Caco-2 (cell line): ENCODE measurements around the gene TMEM132D. TPM values are rescaled to one million over a fixed set of nuclear protein-coding genes. Genes with fewer than 3 reads are reported as not detected.

Experiments
- BruUV-seq: library from RNA; stranded (reverse); fragments of 400-500 nt; replicated peaks from 2 replicates; lab custom pipeline; 2021; lab: Mats Ljungman, UMichigan
- CTCF ChIA-PET: fragments of 300-600 bp; sonication (Branson Sonifier 250); formaldehyde crosslinking; loops from one replicate; lab custom pipeline; 2022; ENCODE audit warnings: antibody characterized with exemption; lab: Charles Lee
- POLR2A ChIA-PET: fragments of 300-600 bp; sonication (Branson Sonifier 250); formaldehyde crosslinking; loops from one replicate; lab custom pipeline; 2022; ENCODE audit warnings: antibody characterized with exemption; lab: Charles Lee
- DNase-seq, 2 experiments: peaks; one replicate each; pipeline versions ENCODE4 v3.0.0 to v3.0.0-alpha.2; 2020 to 2022
- H3K27me3 ChIP-seq: replicated peaks from 2 replicates; pipeline ENCODE4 v1.6.0; 2011; ENCODE audit warnings: low read length; ENCODE audit not compliant: control insufficient read depth, insufficient read depth
- H3K36me3 ChIP-seq: 2 replicates; pipeline ENCODE4 v1.5.1; 2011; ENCODE audit warnings: low read length; ENCODE audit not compliant: control insufficient read depth, insufficient read depth
- H3K4me1 ChIP-seq: fragments of 250-450 bp; sonication (Bioruptor Pico); 2 replicates; pipeline ENCODE4 v1.5.1; 2020; ENCODE audit warnings: mild to moderate bottlenecking
- H3K4me3 ChIP-seq: 2 replicates; pipeline ENCODE4 v1.5.1; 2011; ENCODE audit warnings: low read depth, mild to moderate bottlenecking, control low read depth, low read length
- H3K9me3 ChIP-seq: fragments of 250-450 bp; sonication (Bioruptor Pico); 2 replicates; pipeline ENCODE4 v1.5.1; 2020; ENCODE audit warnings: mild to moderate bottlenecking, moderate library complexity
- H3K27ac Mint-ChIP-seq: one replicate; pipeline ENCODE4 v1.8.0; 2022; ENCODE audit warnings: mixed read lengths; ENCODE audit not compliant: unreplicated experiment
- H3K27me3 Mint-ChIP-seq: one replicate; pipeline ENCODE4 v1.8.0; 2022; ENCODE audit warnings: mixed read lengths; ENCODE audit not compliant: insufficient read depth, unreplicated experiment
- H3K36me3 Mint-ChIP-seq: one replicate; pipeline ENCODE4 v1.8.0; 2022; ENCODE audit warnings: mild to moderate bottlenecking, mixed read lengths; ENCODE audit not compliant: insufficient read depth, unreplicated experiment
- H3K4me1 Mint-ChIP-seq: one replicate; pipeline ENCODE4 v1.8.0; 2022; ENCODE audit warnings: low read depth, mixed read lengths; ENCODE audit not compliant: unreplicated experiment
- H3K4me3 Mint-ChIP-seq: one replicate; pipeline ENCODE4 v1.8.0; 2022; ENCODE audit warnings: mild to moderate bottlenecking, moderate library complexity, mixed read lengths; ENCODE audit not compliant: unreplicated experiment
- H3K9me3 Mint-ChIP-seq: one replicate; pipeline ENCODE4 v1.8.0; 2022; ENCODE audit warnings: mixed read lengths; ENCODE audit not compliant: unreplicated experiment
- CTCF ChIP-seq, 2 experiments: fragments of 200-600 bp in 1 of 2; IDR thresholded peaks; 1 replicate in 1 of 2; 2 replicates in 1 of 2; pipeline versions ENCODE4 v1.5.1 to v1.8.0; 2011 to 2022; ENCODE audit warnings: antibody characterized with exemption in 1 of 2, control low read depth in 1 of 2, inconsistent platforms in 1 of 2, low read depth in 1 of 2, low read length in 1 of 2, mild to moderate bottlenecking in 1 of 2, moderate library complexity in 1 of 2; ENCODE audit not compliant: insufficient read depth in 1 of 2, severe bottlenecking in 1 of 2, unreplicated experiment in 1 of 2
- intact Hi-C: fragments of 100-400 bp; cut with micrococcal nuclease; formaldehyde crosslinking; loops from one replicate; pipeline ENCODE4 v1.10.0; 2022; ENCODE audit not compliant: unreplicated experiment
- total RNA-seq: library from RNA; stranded (reverse); gene quantifications from 2 replicates; pipeline ENCODE4 v1.2.3, GENCODE V29; 2022

The TMEM132D gene
- total RNA-seq, 1 experiment from 2014 or later = not detected

GRCh38 chr12:129186952-129187351, 716.9 kb downstream of the TMEM132D start:
- no peaks in the 10 kb centered on the region for H3K36me3 ChIP-seq
- Mint-ChIP-seq H3K27ac (no peak overlapping the region), H3K27me3 (peaks cover 3% of the 10 kb centered on the region), H3K4me1 (no peaks in the 10 kb centered on the region), H3K36me3 (no peaks in the 10 kb centered on the region), H3K4me3 (no peak overlapping the region), H3K9me3 (peaks cover 27% of the 10 kb centered on the region)
- H3K27me3 ChIP-seq = no peaks in the 10 kb centered on the region
- intact Hi-C loops = no loop called here
- ChIA-PET CTCF (no interaction called here), POLR2A (no interaction called here)
- no peak overlapping the region for H3K4me3 ChIP-seq
- H3K9me3 ChIP-seq = no peaks in the 10 kb centered on the region
- no TSS peak for BruUV-seq
- peak in 1 of 2 experiments; percentile 12 for DNase-seq
- TF ChIP-seq CTCF (IDR thresholded peaks at IDR 0.05; ENCODE audit: insufficient read depth in 1 of 2, low read depth in 1 of 2, low read length in 1 of 2, severe bottlenecking in 1 of 2, unreplicated experiment in 1 of 2) = peak in 1 of 2 experiments; percentile 4
- no peaks in the 10 kb centered on the region for H3K4me1 ChIP-seq

DNA sequence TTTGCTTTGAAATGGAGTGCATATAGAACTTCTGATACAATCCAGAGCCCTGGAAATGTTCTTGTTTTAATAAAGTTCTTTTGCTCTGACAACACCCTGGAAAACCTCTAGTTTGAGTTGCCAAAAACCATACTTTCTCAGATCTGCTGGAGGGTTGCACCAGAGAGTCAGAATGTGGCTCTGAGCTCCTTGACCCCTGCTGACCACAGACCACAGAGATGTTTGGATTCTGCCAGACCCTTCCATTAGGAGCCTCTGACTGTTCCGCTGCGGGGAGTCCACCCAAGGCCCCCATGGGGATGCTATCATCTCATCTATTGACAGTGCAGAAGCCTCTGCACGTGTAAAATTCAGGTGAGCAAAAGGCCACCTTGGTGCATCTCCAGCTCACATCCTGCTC, 718.0 kb downstream of the TMEM132D start:
- Histone ChIP-seq H3K9me3 (no peaks in the 10 kb centered on the region), H3K4me1 (no peaks in the 10 kb centered on the region)
- H3K27ac Mint-ChIP-seq = no peak overlapping the region

DNA sequence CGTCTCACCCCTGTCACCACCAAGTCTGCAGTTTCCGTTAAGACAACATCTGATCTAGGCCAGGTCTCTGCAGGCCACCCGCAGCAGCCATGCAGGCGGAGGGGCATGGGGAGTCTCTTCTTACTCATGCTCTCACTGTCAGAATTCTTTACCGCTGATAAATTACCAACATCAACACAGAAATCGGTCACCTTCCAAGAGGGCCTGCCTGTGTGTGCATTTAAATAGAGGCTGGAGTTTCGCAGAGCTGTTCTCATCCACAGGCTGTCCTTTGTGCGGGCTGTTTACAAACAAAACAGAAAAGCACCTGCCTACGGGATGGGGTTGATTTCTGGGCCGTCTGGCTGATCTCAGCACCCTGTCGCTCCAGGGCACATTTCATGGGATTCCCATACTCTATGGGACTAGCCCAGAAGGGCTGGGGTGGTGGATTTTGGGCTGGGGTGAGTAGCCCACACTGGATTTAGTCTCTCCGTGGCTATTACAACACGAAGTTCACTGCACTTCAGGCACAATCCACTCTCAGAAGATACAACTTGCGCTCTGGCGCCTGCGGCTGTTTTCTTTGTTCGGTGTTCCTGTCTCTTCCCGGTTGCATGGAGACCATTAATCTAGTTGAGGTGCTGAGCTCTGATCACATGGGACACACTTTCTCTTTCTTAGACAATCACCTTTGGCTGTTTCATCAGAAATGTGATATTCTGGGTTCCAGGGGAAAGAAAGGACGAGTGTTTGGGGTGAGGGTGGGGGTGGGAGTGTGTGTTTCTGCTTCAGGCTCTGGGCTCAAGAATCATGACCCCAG, 719.5 kb downstream of the TMEM132D start:
- Mint-ChIP-seq H3K36me3 (no peaks in the 10 kb centered on the region), H3K27ac (no peak overlapping the region)

More for the DNA sequence above, 718.0 kb downstream of the TMEM132D start:
- H3K4me1 Mint-ChIP-seq = no peaks in the 10 kb centered on the region
- H3K27me3 Mint-ChIP-seq = peaks cover 3% of the 10 kb centered on the region
- no peak overlapping the region for H3K4me3 Mint-ChIP-seq
- peaks cover 27% of the 10 kb centered on the region for H3K9me3 Mint-ChIP-seq
- TF ChIP-seq CTCF (IDR thresholded peaks at IDR 0.05; ENCODE audit: insufficient read depth in 1 of 2, low read depth in 1 of 2, low read length in 1 of 2, severe bottlenecking in 1 of 2, unreplicated experiment in 1 of 2) = no peak
- BruUV-seq = no TSS peak
- Histone ChIP-seq H3K36me3 (no peaks in the 10 kb centered on the region), H3K27me3 (no peaks in the 10 kb centered on the region), H3K4me3 (no peak overlapping the region)
- CTCF ChIA-PET = no interaction called here
- H3K36me3 Mint-ChIP-seq = no peaks in the 10 kb centered on the region
- no peak for DNase-seq
- intact Hi-C loops = no loop called here
- POLR2A ChIA-PET = no interaction called here

More for the DNA sequence above, 719.5 kb downstream of the TMEM132D start:
- BruUV-seq = no TSS peak
- intact Hi-C loops = no loop called here
- Histone ChIP-seq H3K9me3 (no peaks in the 10 kb centered on the region), H3K36me3 (no peaks in the 10 kb centered on the region), H3K4me3 (no peak overlapping the region), H3K27me3 (no peaks in the 10 kb centered on the region), H3K4me1 (no peaks in the 10 kb centered on the region)
- no peak for DNase-seq
- ChIA-PET CTCF (no interaction called here), POLR2A (no interaction called here)
- Mint-ChIP-seq H3K9me3 (peaks cover 27% of the 10 kb centered on the region), H3K27me3 (peaks cover 3% of the 10 kb centered on the region), H3K4me3 (no peak overlapping the region), H3K4me1 (no peaks in the 10 kb centered on the region)
- no peak for TF ChIP-seq CTCF (IDR thresholded peaks at IDR 0.05; ENCODE audit: insufficient read depth in 1 of 2, low read depth in 1 of 2, low read length in 1 of 2, severe bottlenecking in 1 of 2, unreplicated experiment in 1 of 2)
